A549 (cell line): ENCODE measurements around the gene CNPY4. TPM values are rescaled to one million over a fixed set of nuclear protein-coding genes. Genes with fewer than 3 reads are reported as not detected.
A peak's percentile ranks its signal among the peaks of the same experiment; 100 is the strongest.

ENCODE experiments used
- ATAC-seq, 2 experiments: fragments of 200-7000 bp in 1 of 2; fragments of >200 bp in 1 of 2; cut with Nextera tagmentation in 1 of 2; cut with Tn5 transposase in 1 of 2; 3 replicates each; pipeline versions ENCODE4 v1.8.0 to v1.9.1; 2018 to 2020; ENCODE audit warnings: mild to moderate bottlenecking in 1 of 2, moderate library complexity in 1 of 2
- CTCF ChIA-PET: fragments of 300-600 bp; sonication (Branson Sonifier 250); formaldehyde crosslinking; extraction: SDS; loops from one replicate; lab custom pipeline; 2021; ENCODE audit warnings: antibody characterized with exemption, inconsistent platforms; lab: Yijun Ruan, JAX
- POLR2A ChIA-PET: fragments of 350-600 bp; formaldehyde crosslinking; extraction: SDS; loops from one replicate; lab custom pipeline; 2021; ENCODE audit warnings: antibody characterized with exemption, inconsistent platforms; lab: Yijun Ruan, JAX
- DNase-seq, 2 experiments: peaks; one replicate each; pipeline versions ENCODE4 v3.0.0 to v3.0.0-alpha.2; 2011 to 2016; ENCODE audit warnings: low read depth in 1 of 2, low spot score in 1 of 2
- FAIRE-seq: peaks from 2 replicates; lab custom pipeline; 2011; peaks lifted over from hg19 to GRCh38; lab: Jason Lieb, UNC
- H3K27ac ChIP-seq, 2 experiments: fragments of >200 bp; sonication (Bioruptor Twin); formaldehyde crosslinking; 3 replicates each; pipeline ENCODE4 v1.5.1; 2016 to 2017
- H3K4me1 ChIP-seq: fragments of >200 bp; sonication (Bioruptor Twin); formaldehyde crosslinking; 3 replicates; pipeline ENCODE4 v1.6.1; 2016
- H3K4me2 ChIP-seq: fragments of >200 bp; sonication (Bioruptor Twin); formaldehyde crosslinking; 3 replicates; pipeline ENCODE4 v1.6.1; 2016
- H3K4me3 ChIP-seq: fragments of >200 bp; sonication (Bioruptor Twin); formaldehyde crosslinking; 3 replicates; pipeline ENCODE4 v1.5.1; 2016
- H3K9me3 ChIP-seq: fragments of >200 bp; sonication (Bioruptor Twin); formaldehyde crosslinking; 3 replicates; pipeline ENCODE4 v1.6.1; 2016
- ATOH8 ChIP-seq: fragments of 250-450 bp; sonication (Bioruptor Pico); IDR thresholded peaks from 2 replicates; pipeline ENCODE4 v1.5.0; 2020; ENCODE audit warnings: low read depth, mild to moderate bottlenecking, moderate library complexity
- BHLHE40 ChIP-seq: IDR thresholded peaks from 2 replicates; pipeline ENCODE4 v1.6.1; 2012; ENCODE audit warnings: low read depth, low read length, inconsistent platforms
- CBX2 ChIP-seq: fragments of 200-600 bp; sonication (generic); IDR thresholded peaks from 2 replicates; pipeline ENCODE4 v1.6.1; 2016; ENCODE audit warnings: low read depth, mild to moderate bottlenecking, borderline replicate concordance
- CHD4 ChIP-seq: fragments of 200-600 bp; sonication (generic); IDR thresholded peaks from 2 replicates; pipeline ENCODE4 v1.6.1; 2016; ENCODE audit warnings: antibody characterized with exemption, mild to moderate bottlenecking, borderline replicate concordance
- E2F6 ChIP-seq: IDR thresholded peaks from 2 replicates; pipeline ENCODE4 v1.6.1; 2012; ENCODE audit warnings: low read depth, borderline replicate concordance
- EHF ChIP-seq: fragments of 250-450 bp; sonication (Bioruptor Pico); IDR thresholded peaks from 2 replicates; pipeline ENCODE4 v1.5.0; 2020; ENCODE audit warnings: mild to moderate bottlenecking
- EHMT2 ChIP-seq: fragments of 200-600 bp; sonication (generic); IDR thresholded peaks from 2 replicates; pipeline ENCODE4 v1.6.1; 2016; ENCODE audit warnings: antibody characterized with exemption, low read depth, mild to moderate bottlenecking, moderate library complexity
- EP300 ChIP-seq, 2 experiments: fragments of >200 bp; sonication (Bioruptor Twin); formaldehyde crosslinking; IDR thresholded peaks; 2 replicates in 1 of 2; 3 replicates in 1 of 2; pipeline ENCODE4 v1.6.1; 2016 to 2017
- ESRRA ChIP-seq: fragments of 150-350 bp; IDR thresholded peaks from 2 replicates; pipeline ENCODE4 v1.6.1; 2014; ENCODE audit warnings: mild to moderate bottlenecking, low read length, borderline replicate concordance
- FOSB ChIP-seq: fragments of 250-450 bp; sonication (Bioruptor Pico); IDR thresholded peaks from 2 replicates; pipeline ENCODE4 v1.5.0; 2020; ENCODE audit warnings: mild to moderate bottlenecking, moderate library complexity
- FOSL2 ChIP-seq, 2 experiments: fragments of 450-650 bp in 1 of 2; fragments of >200 bp in 1 of 2; sonication (Bioruptor Twin) in 1 of 2; formaldehyde crosslinking; IDR thresholded peaks; 2 replicates each; pipeline versions ENCODE4 v1.5.0 to v1.6.1; 2016 to 2020; ENCODE audit warnings: mild to moderate bottlenecking in 1 of 2, moderate library complexity in 1 of 2
- HDAC2 ChIP-seq: fragments of 200-600 bp; sonication (generic); IDR thresholded peaks from 2 replicates; pipeline ENCODE4 v1.6.1; 2016
- HEYL ChIP-seq: fragments of 250-450 bp; sonication (Bioruptor Pico); IDR thresholded peaks from 2 replicates; pipeline ENCODE4 v1.8.0; 2021; ENCODE audit warnings: mild to moderate bottlenecking, moderate library complexity
- HMGXB4 ChIP-seq: fragments of 250-450 bp; sonication (Bioruptor Pico); IDR thresholded peaks from 2 replicates; pipeline ENCODE4 v1.5.0; 2021; ENCODE audit warnings: mild to moderate bottlenecking, moderate library complexity, borderline replicate concordance
- MAFK ChIP-seq: fragments of 450-650 bp; IDR thresholded peaks from 2 replicates; pipeline ENCODE4 v1.6.1; 2014; ENCODE audit not compliant: partially characterized antibody
- MAX ChIP-seq: IDR thresholded peaks from 2 replicates; pipeline ENCODE4 v1.6.1; 2012
- MAZ ChIP-seq: fragments of 150-350 bp; IDR thresholded peaks from 2 replicates; pipeline ENCODE4 v1.6.1; 2014; ENCODE audit warnings: antibody characterized with exemption, low read depth, low read length, borderline replicate concordance
- NFE2L2 ChIP-seq: fragments of 150-350 bp; conservative IDR thresholded peaks from 2 replicates; pipeline ENCODE4 v1.6.1; 2014; ENCODE audit warnings: low read length
- NPAS2 ChIP-seq: fragments of 250-450 bp; sonication (Bioruptor Pico); IDR thresholded peaks from 2 replicates; pipeline ENCODE4 v1.8.0; 2022; ENCODE audit warnings: mild to moderate bottlenecking, moderate library complexity, borderline replicate concordance
- RAD21 ChIP-seq, 2 experiments: fragments of >200 bp in 1 of 2; sonication (Bioruptor Twin) in 1 of 2; formaldehyde crosslinking in 1 of 2; IDR thresholded peaks in 1 of 2; conservative IDR thresholded peaks in 1 of 2; 2 replicates in 1 of 2; 3 replicates in 1 of 2; pipeline ENCODE4 v1.6.1; 2012 to 2018; ENCODE audit warnings: inconsistent platforms in 1 of 2
- RARB ChIP-seq: fragments of 250-450 bp; sonication (Bioruptor Pico); IDR thresholded peaks from 2 replicates; pipeline ENCODE4 v1.8.0; 2021; ENCODE audit warnings: mild to moderate bottlenecking, moderate library complexity
- RFX5 ChIP-seq: fragments of 450-650 bp; IDR thresholded peaks from 2 replicates; pipeline ENCODE4 v1.7.1; 2014; ENCODE audit warnings: antibody characterized with exemption, mild to moderate bottlenecking, moderate library complexity
- TFCP2L1 ChIP-seq: fragments of 250-450 bp; sonication (Bioruptor Pico); IDR thresholded peaks from 2 replicates; pipeline ENCODE4 v1.5.0; 2021; ENCODE audit warnings: mild to moderate bottlenecking
- TP53 ChIP-seq: fragments of 250-450 bp; sonication (Bioruptor Pico); IDR thresholded peaks from 2 replicates; pipeline ENCODE4 v1.5.0; 2021; ENCODE audit warnings: mild to moderate bottlenecking, moderate library complexity
- USF2 ChIP-seq: fragments of 450-650 bp; IDR thresholded peaks from 2 replicates; pipeline ENCODE4 v1.6.1; 2014; ENCODE audit warnings: antibody characterized with exemption
- ZC3H11A ChIP-seq: fragments of 450-650 bp; IDR thresholded peaks from 2 replicates; pipeline ENCODE4 v1.6.1; 2014; ENCODE audit warnings: antibody characterized with exemption, mild to moderate bottlenecking
- ZFP36 ChIP-seq: fragments of 450-650 bp; IDR thresholded peaks from 2 replicates; pipeline ENCODE4 v1.6.1; 2014; ENCODE audit warnings: borderline replicate concordance; ENCODE audit not compliant: partially characterized antibody
- ZNF302 ChIP-seq: fragments of 250-450 bp; sonication (Bioruptor Pico); IDR thresholded peaks from 2 replicates; pipeline ENCODE4 v1.9.0; 2021; ENCODE audit warnings: inconsistent platforms, mild to moderate bottlenecking, moderate library complexity
- ZSCAN20 ChIP-seq: fragments of 250-450 bp; sonication (Bioruptor Pico); IDR thresholded peaks from 2 replicates; pipeline ENCODE4 v1.8.0; 2022; ENCODE audit warnings: mild to moderate bottlenecking, moderate library complexity
- WGBS: methylation state at CpG from one replicate; pipeline ENCODE4 v1.1.6; 2017; ENCODE audit errors: missing lambda C conversion rate; 5-methylcytosine and 5-hydroxymethylcytosine counted together
- polyA plus RNA-seq, 4 experiments: library from polyadenylated mRNA; depleted of rRNA in 3 of 4; stranded (reverse); fragments of >200 nt; fragmentation: RNase III in 1 of 4; extraction: RNeasy Plus Mini Kit Qiagen cat#74134 plus additional on column Dnase treatment in 1 of 4; gene quantifications; 2 replicates in 3 of 4; 3 replicates in 1 of 4; pipeline ENCODE4 v1.2.3, GENCODE V29; 2011 to 2017
- TF ChIP-seq, protein P1 (sequence below): IDR thresholded peaks from 2 replicates; pipeline ENCODE4 v1.6.1; 2012
- TF ChIP-seq, protein P2 (sequence below): fragments of >200 bp; sonication (Bioruptor Twin); formaldehyde crosslinking; IDR thresholded peaks from 3 replicates; pipeline ENCODE4 v1.5.1; 2016
- TF ChIP-seq, protein P3 (sequence below): fragments of >200 bp; sonication (Bioruptor Twin); formaldehyde crosslinking; IDR thresholded peaks from 2 replicates; pipeline ENCODE4 v1.6.1; 2016

Gene CNPY4
- polyA plus RNA-seq, 2 of the 4 experiments (the other 2 are of a cell fraction), result 11.7 to 22.8 TPM

DNA sequence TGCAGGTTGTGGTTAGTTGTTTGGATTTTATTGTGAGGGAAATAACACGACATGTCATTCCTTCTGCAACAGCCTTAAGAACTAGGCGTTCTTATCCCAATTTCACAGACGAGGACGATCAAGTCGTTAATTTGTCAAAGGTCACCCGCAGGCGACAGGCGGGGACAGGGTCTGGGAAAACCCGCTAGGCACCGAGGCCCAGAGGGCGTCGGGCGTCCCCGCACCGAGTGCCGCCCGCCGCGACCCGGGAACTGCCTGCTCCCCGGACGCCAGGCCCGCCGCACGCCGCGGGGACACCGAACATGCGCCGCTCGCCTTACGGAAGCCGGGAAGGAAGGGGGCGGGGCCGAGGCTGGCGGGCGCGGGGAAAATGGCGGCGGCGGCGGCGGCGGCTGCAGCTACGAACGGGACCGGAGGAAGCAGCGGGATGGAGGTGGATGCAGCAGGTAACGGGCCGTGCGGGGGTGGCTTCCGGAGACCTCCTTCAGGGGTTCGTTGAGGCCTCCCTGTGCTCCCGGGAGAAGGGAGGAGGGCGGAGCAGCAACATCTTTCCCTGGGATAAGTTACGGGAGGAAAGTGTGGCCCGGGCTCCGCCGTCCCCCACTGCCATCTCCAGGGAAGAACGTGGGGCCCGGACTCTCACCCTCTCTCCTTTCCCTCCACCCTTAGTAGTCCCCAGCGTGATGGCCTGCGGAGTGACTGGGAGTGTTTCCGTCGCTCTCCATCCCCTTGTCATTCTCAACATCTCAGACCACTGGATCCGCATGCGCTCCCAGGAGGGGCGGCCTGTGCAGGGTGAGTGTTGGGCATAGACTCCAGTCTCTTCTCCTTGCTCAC, 30.6 kb upstream of the CNPY4 start, which contains the start of gene COPS6:
TSS of gene COPS6 (plus strand) at position 349 of the 837 bp plus-strand sequence. CDS start at position 371, 22 bp downstream.
- ChIA-PET CTCF (interaction anchor here (1.0 to 1.9 kb wide), 2 partner anchors 13 to 95 kb away, joined by 3 to 4 read pairs; partner anchors contain the start of gene AP4M1), POLR2A (interaction anchor here (0.6 to 4.8 kb wide), 3 partner anchors 13 to 340 kb away, joined by 3 to 46 read pairs (median 3); partner anchors contain the start of genes AP4M1, MCM7 and ZCWPW1)
- WGBS, result 2% methylated on average over 29 of the region's 68 CpGs
- H3K4me3 ChIP-seq, result peak within 1 kb of the TSS; percentile 69
- peak; percentile 69 to 88 for DNase-seq
- FAIRE-seq, result no peak
- H3K4me1 ChIP-seq, result peaks cover 14% of the 10 kb centered on the region
- peak within 1 kb of the TSS; percentile 88 to 94 for H3K27ac ChIP-seq
- ATAC-seq, result peak; percentile 41 to 44
- H3K9me3 ChIP-seq, result no peaks in the 10 kb centered on the region
- H3K4me2 ChIP-seq, result peak within 1 kb of the TSS; percentile 86
- peak; percentile 76; the same call in 1 of the 2 replicates for TF ChIP-seq HEYL (CRISPR knock-in tag)
- TF ChIP-seq RARB (CRISPR knock-in tag), result no peak
- TF ChIP-seq ZFP36, result no peak
- peak; percentile 98 for TF ChIP-seq MAX
- TF ChIP-seq CHD4, result no peak
- no peak for TF ChIP-seq NFE2L2
- TF ChIP-seq MAFK, result no peak
- TF ChIP-seq HMGXB4 (CRISPR knock-in tag), result peak; percentile 87
- TF ChIP-seq, protein P1, sequence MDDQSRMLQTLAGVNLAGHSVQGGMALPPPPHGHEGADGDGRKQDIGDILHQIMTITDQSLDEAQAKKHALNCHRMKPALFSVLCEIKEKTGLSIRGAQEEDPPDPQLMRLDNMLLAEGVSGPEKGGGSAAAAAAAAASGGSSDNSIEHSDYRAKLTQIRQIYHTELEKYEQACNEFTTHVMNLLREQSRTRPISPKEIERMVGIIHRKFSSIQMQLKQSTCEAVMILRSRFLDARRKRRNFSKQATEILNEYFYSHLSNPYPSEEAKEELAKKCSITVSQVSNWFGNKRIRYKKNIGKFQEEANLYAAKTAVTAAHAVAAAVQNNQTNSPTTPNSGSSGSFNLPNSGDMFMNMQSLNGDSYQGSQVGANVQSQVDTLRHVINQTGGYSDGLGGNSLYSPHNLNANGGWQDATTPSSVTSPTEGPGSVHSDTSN, result peak; percentile 66; the same call in 1 of the 2 replicates
- no peak for TF ChIP-seq RFX5
- 0 out of 2 replicates have a peak, but pooled peaks have one; percentile 9 for TF ChIP-seq TFCP2L1 (CRISPR knock-in tag)
- TF ChIP-seq NPAS2 (CRISPR knock-in tag), result peak; percentile 85
- TF ChIP-seq CBX2, result no peak
- TF ChIP-seq MAZ, result no peak
- TF ChIP-seq EHMT2, result no peak
- no peak for TF ChIP-seq FOSB (CRISPR knock-in tag)
- TF ChIP-seq TP53 (CRISPR knock-in tag), result peak; percentile 95
- no peak for TF ChIP-seq USF2
- TF ChIP-seq HDAC2, result peak; percentile 57; the same call in 1 of the 2 replicates
- peak; percentile 90 for TF ChIP-seq ZNF302
- TF ChIP-seq EP300 (IDR thresholded peaks at IDR 0.05), result no peak
- TF ChIP-seq EHF (CRISPR knock-in tag), result peak; percentile 96
- TF ChIP-seq E2F6, result peak; percentile 96
- no peak for TF ChIP-seq ZC3H11A
- TF ChIP-seq FOSL2 (IDR thresholded peaks at IDR 0.05), result no peak
- TF ChIP-seq FOSL2 (CRISPR knock-in tag; IDR thresholded peaks at IDR 0.05), result peak; percentile 40; the same call in 1 of the 2 replicates
- peak; percentile 94 for TF ChIP-seq ZSCAN20
- TF ChIP-seq RAD21 (conservative IDR thresholded peaks at IDR 0.05 in 1 of 2, IDR thresholded peaks at IDR 0.05 in 1 of 2), result no peak
- TF ChIP-seq ESRRA, result no peak
- TF ChIP-seq BHLHE40, result no peak
- TF ChIP-seq, protein P2, sequence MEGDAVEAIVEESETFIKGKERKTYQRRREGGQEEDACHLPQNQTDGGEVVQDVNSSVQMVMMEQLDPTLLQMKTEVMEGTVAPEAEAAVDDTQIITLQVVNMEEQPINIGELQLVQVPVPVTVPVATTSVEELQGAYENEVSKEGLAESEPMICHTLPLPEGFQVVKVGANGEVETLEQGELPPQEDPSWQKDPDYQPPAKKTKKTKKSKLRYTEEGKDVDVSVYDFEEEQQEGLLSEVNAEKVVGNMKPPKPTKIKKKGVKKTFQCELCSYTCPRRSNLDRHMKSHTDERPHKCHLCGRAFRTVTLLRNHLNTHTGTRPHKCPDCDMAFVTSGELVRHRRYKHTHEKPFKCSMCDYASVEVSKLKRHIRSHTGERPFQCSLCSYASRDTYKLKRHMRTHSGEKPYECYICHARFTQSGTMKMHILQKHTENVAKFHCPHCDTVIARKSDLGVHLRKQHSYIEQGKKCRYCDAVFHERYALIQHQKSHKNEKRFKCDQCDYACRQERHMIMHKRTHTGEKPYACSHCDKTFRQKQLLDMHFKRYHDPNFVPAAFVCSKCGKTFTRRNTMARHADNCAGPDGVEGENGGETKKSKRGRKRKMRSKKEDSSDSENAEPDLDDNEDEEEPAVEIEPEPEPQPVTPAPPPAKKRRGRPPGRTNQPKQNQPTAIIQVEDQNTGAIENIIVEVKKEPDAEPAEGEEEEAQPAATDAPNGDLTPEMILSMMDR, result no peak
- TF ChIP-seq ATOH8, result peak; percentile 98
- TF ChIP-seq, protein P3, sequence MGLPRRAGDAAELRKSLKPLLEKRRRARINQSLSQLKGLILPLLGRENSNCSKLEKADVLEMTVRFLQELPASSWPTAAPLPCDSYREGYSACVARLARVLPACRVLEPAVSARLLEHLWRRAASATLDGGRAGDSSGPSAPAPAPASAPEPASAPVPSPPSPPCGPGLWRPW, result no peak
